Common myeloid progenitor, CD34-positive (primary cell): ENCODE data around the gene PPP1R9A.

ENCODE experiments used
- CTCF ChIA-PET: fragments of 350-600 bp; sonication (Branson Sonifier 250); formaldehyde crosslinking; loops from one replicate; lab custom pipeline; 2021; ENCODE audit warnings: antibody characterized with exemption; lab: Charles Lee
- POLR2A ChIA-PET: fragments of 350-600 bp; sonication (Branson Sonifier 250); formaldehyde crosslinking; loops from one replicate; lab custom pipeline; 2021; ENCODE audit warnings: antibody characterized with exemption; lab: Charles Lee
- DNase-seq, 3 donors: peaks; one replicate each; pipeline versions ENCODE4 v3.0.0 to v3.0.0-alpha.2; 2013
- H3K27ac ChIP-seq, 2 experiments: 1 replicate in 1 of 2; 2 replicates in 1 of 2; pipeline ENCODE4 v1.7.0; 2013; ENCODE audit warnings: inconsistent platforms in 2 of 2, low read length in 2 of 2, mild to moderate bottlenecking in 2 of 2, low read depth in 1 of 2, moderate library complexity in 1 of 2; ENCODE audit not compliant: severe bottlenecking in 2 of 2, insufficient read depth in 1 of 2, poor library complexity in 1 of 2
- H3K27me3 ChIP-seq, 5 experiments: replicated peaks in 2 of 5; 1 replicate in 3 of 5; 2 replicates in 2 of 5; pipeline versions ENCODE4 v1.6.1 to v1.7.0; 2013; ENCODE audit warnings: low read length in 4 of 5, mild to moderate bottlenecking in 2 of 5, moderate library complexity in 2 of 5, inconsistent platforms in 1 of 5; ENCODE audit not compliant: insufficient read depth in 5 of 5, control insufficient read depth in 4 of 5
- H3K36me3 ChIP-seq, 4 experiments: 1 replicate in 2 of 4; 2 replicates in 2 of 4; pipeline versions ENCODE4 v1.6.1 to v1.7.0; 2013; ENCODE audit warnings: low read length in 3 of 4, control low read depth in 1 of 4, mild to moderate bottlenecking in 1 of 4; ENCODE audit not compliant: control insufficient read depth in 4 of 4, insufficient read depth in 4 of 4
- H3K4me1 ChIP-seq, 4 experiments: 1 replicate in 3 of 4; 2 replicates in 1 of 4; pipeline versions ENCODE4 v1.6.1 to v1.7.1; 2013; ENCODE audit warnings: low read length in 3 of 4, mild to moderate bottlenecking in 3 of 4, control low read depth in 1 of 4, inconsistent platforms in 1 of 4, moderate library complexity in 1 of 4; ENCODE audit not compliant: control insufficient read depth in 4 of 4, insufficient read depth in 4 of 4; ENCODE audit errors: control extremely low read depth in 1 of 4
- H3K4me3 ChIP-seq, 7 experiments: 1 replicate in 4 of 7; 2 replicates in 3 of 7; pipeline versions ENCODE4 v1.5.1 to v1.7.0; 2013; ENCODE audit warnings: mild to moderate bottlenecking in 7 of 7, low read length in 6 of 7, moderate library complexity in 6 of 7, inconsistent platforms in 2 of 7, low read depth in 2 of 7, control low read depth in 1 of 7; ENCODE audit not compliant: insufficient read depth in 4 of 7, control insufficient read depth in 1 of 7; ENCODE audit errors: extremely low read depth in 1 of 7
- H3K9me3 ChIP-seq, 5 experiments: 1 replicate in 4 of 5; 2 replicates in 1 of 5; pipeline versions ENCODE4 v1.6.1 to v1.7.1; 2013; ENCODE audit warnings: low read length in 4 of 5, mild to moderate bottlenecking in 2 of 5, inconsistent platforms in 1 of 5, low read depth in 1 of 5, moderate library complexity in 1 of 5; ENCODE audit not compliant: control insufficient read depth in 4 of 5, insufficient read depth in 2 of 5; ENCODE audit errors: control extremely low read depth in 1 of 5
- WGBS: methylation state at CpG from one replicate; pipeline ENCODE4 v1.1.5; 2013; ENCODE audit not compliant: insufficient coverage; 5-methylcytosine and 5-hydroxymethylcytosine counted together

The PPP1R9A gene

DNA sequence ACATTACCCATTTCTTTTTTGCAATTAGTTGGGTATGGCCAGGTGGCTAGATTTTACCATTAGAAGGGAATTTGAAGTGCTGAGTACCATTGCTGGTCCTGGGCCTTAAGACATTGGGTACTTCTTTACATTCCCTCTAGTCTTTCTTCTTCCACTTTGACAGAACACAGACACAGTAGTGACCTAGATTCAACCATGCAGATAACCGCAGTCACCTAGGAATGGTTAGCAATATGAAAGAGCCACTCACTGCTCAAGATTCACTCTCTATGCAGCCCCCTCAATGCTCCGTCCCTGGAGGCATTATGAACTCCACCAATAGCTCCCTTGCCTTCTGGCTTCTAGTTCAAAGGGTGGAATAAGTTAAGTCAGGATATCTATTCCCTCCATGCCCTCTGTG lies 433.1 kb downstream of the PPP1R9A start:
- H3K4me3 ChIP-seq = no peak overlapping the region
- no peaks in the 10 kb centered on the region for H3K27me3 ChIP-seq
- H3K27ac ChIP-seq = no peak overlapping the region
- no peaks in the 10 kb centered on the region for H3K9me3 ChIP-seq
- no peak for DNase-seq
- CTCF ChIA-PET = no interaction called here
- no peaks in the 10 kb centered on the region for H3K36me3 ChIP-seq
- WGBS = 100% methylated on average over 1 of the region's 2 CpGs
- no peaks in the 10 kb centered on the region for H3K4me1 ChIP-seq
- POLR2A ChIA-PET = no interaction called here

- ChIA-PET POLR2A (no interaction called here), CTCF (no interaction called here)
- Histone ChIP-seq H3K27ac (no peak overlapping the region), H3K4me3 (no peak overlapping the region), H3K36me3 (no peaks in the 10 kb centered on the region), H3K27me3 (no peaks in the 10 kb centered on the region), H3K9me3 (no peaks in the 10 kb centered on the region), H3K4me1 (no peaks in the 10 kb centered on the region)
- 100% methylated on average over 3 of the region's 3 CpGs for WGBS
- no peak for DNase-seq
Observed at GRCh38 chr7:95342029-95342428, 434.6 kb downstream of the PPP1R9A start.

- H3K4me3 ChIP-seq = no peak overlapping the region
- H3K4me1 ChIP-seq = no peaks in the 10 kb centered on the region
- ChIA-PET CTCF (no interaction called here), POLR2A (no interaction called here)
- WGBS = 84% methylated on average over 3 of the region's 4 CpGs
- no peaks in the 10 kb centered on the region for H3K9me3 ChIP-seq
- H3K27ac ChIP-seq = no peak overlapping the region
- DNase-seq = peak in 1 of 3 donors; percentile 6
- H3K36me3 ChIP-seq = no peaks in the 10 kb centered on the region
- no peaks in the 10 kb centered on the region for H3K27me3 ChIP-seq
Observed at GRCh38 chr7:95342642-95343307, 435.4 kb downstream of the PPP1R9A start.
